Measurements from ENCODE around the gene UBXN10.

- no peak for TF ChIP-seq POLR2A (IDR thresholded peaks at IDR 0.05; ENCODE audit: low read length)
- TF ChIP-seq GATA1 (IDR thresholded peaks at IDR 0.05; ENCODE audit: low read depth, low read length): no peak
These were observed 32.9 kb upstream of the UBXN10 start for GRCh38 chr1:20153000-20153418.

All from erythroblast (primary cell).